Endodermal cell (in vitro differentiated cells): Measurements from ENCODE around the gene PREX1. TPM values are rescaled to one million over a fixed set of nuclear protein-coding genes. Genes with fewer than 3 reads are reported as not detected.

Experiments
- DNase-seq: peaks from one replicate; pipeline ENCODE4 v3.0.0-alpha.2; 2017
- H3K27ac ChIP-seq: 2 replicates; pipeline ENCODE4 v1.5.1; 2013; ENCODE audit warnings: mild to moderate bottlenecking, low read depth, low read length, moderate library complexity
- H3K27me3 ChIP-seq: 2 replicates; pipeline ENCODE4 v1.6.1; 2013; ENCODE audit warnings: mild to moderate bottlenecking, low read length, moderate library complexity; ENCODE audit not compliant: insufficient read depth, control insufficient read depth, poor library complexity, severe bottlenecking
- H3K36me3 ChIP-seq: 2 replicates; pipeline ENCODE4 v1.7.0; 2013; ENCODE audit warnings: mild to moderate bottlenecking, low read length, moderate library complexity; ENCODE audit not compliant: control insufficient read depth, insufficient read depth
- H3K4me1 ChIP-seq: one replicate; pipeline ENCODE4 v1.7.0; 2013; ENCODE audit warnings: low read length; ENCODE audit not compliant: control insufficient read depth, insufficient read depth
- H3K4me3 ChIP-seq: 2 replicates; pipeline ENCODE4 v1.5.1; 2013; ENCODE audit warnings: mild to moderate bottlenecking, low read length, moderate library complexity
- H3K9ac ChIP-seq: 2 replicates; pipeline ENCODE4 v1.6.1; 2013; ENCODE audit warnings: mild to moderate bottlenecking, low read length, moderate library complexity; ENCODE audit not compliant: poor library complexity, severe bottlenecking; ENCODE audit errors: extremely low read depth
- H3K9me3 ChIP-seq: 2 replicates; pipeline ENCODE4 v1.6.1; 2013; ENCODE audit warnings: mild to moderate bottlenecking, low read length, moderate library complexity; ENCODE audit not compliant: control insufficient read depth
- H3K27ac Mint-ChIP-seq: 2 replicates; pipeline ENCODE4 v1.8.0; 2020; ENCODE audit warnings: mixed read lengths
- H3K27me3 Mint-ChIP-seq: 2 replicates; pipeline ENCODE4 v1.8.0; 2021; ENCODE audit warnings: mild to moderate bottlenecking, mixed read lengths; ENCODE audit not compliant: insufficient read depth
- H3K36me3 Mint-ChIP-seq: 2 replicates; pipeline ENCODE4 v1.8.0; 2020; ENCODE audit warnings: low read depth, mixed read lengths
- H3K4me1 Mint-ChIP-seq: 2 replicates; pipeline ENCODE4 v1.8.0; 2020; ENCODE audit warnings: mixed read lengths
- H3K4me3 Mint-ChIP-seq: 2 replicates; pipeline ENCODE4 v1.8.0; 2020; ENCODE audit warnings: mild to moderate bottlenecking, moderate library complexity, mixed read lengths
- H3K9me3 Mint-ChIP-seq: 2 replicates; pipeline ENCODE4 v1.8.0; 2020; ENCODE audit warnings: mild to moderate bottlenecking, mixed read lengths
- WGBS, 2 experiments: methylation state at CpG; one replicate each; pipeline versions ENCODE4 v1.1.5 to v1.1.7; 2013; ENCODE audit warnings: missing lambda C conversion rate in 2 of 2, mixed read lengths in 1 of 2; ENCODE audit not compliant: insufficient coverage in 1 of 2, insufficient read length in 1 of 2; 5-methylcytosine and 5-hydroxymethylcytosine counted together
- total RNA-seq, 2 donors: library from RNA; stranded (reverse); fragmentation: NEBNext Ultra II Directional in 1 of 2; extraction: Animal tissue kit (Norgen Biotek cat#: 25700) in 1 of 2; gene quantifications; 2 replicates in 1 of 2; 3 replicates in 1 of 2; pipeline ENCODE4 v1.2.1, GENCODE V29; 2021
- TF ChIP-seq, protein P1 (sequence below): fragments of 200-600 bp; sonication (generic); conservative IDR thresholded peaks from 2 replicates; pipeline ENCODE4 v1.5.0; 2021; ENCODE audit warnings: antibody characterized with exemption, mild to moderate bottlenecking

Gene PREX1
- total RNA-seq, 2 donors from 2014 or later: 65.3 to 70.5 TPM

DNA sequence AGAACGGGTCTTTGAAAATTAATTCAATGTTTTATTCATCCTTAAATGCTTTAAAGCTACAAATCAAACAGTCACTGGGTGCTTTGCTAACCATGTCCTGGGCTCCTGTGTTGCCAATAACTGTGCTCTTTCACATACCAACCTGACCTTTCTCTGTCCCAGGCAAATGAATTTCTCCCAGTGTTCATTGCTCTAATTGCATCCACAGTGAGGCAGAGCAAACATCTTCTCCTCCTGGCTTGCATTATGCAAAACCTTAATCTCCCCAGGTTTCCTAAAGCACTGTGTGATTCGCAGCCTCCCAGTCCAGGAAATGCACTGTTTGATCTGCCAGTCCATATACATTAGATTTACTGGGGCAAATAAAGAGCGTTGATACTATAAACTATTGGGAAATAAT is 219.0 kb downstream of the PREX1 start:
- peaks cover 31% of the 10 kb centered on the region for H3K4me1 Mint-ChIP-seq
- 63 to 92% methylated on average over 1 to 3 of the region's 3 CpGs for WGBS, 2 experiments
- Histone ChIP-seq H3K4me3 (no peak overlapping the region), H3K4me1 (peaks cover 5% of the 10 kb centered on the region), H3K36me3 (no peaks in the 10 kb centered on the region), H3K9ac (no peak overlapping the region), H3K27me3 (no peaks in the 10 kb centered on the region), H3K27ac (no peak overlapping the region), H3K9me3 (no peaks in the 10 kb centered on the region)
- H3K36me3 Mint-ChIP-seq: no peaks in the 10 kb centered on the region
- no peaks in the 10 kb centered on the region for H3K27me3 Mint-ChIP-seq
- H3K9me3 Mint-ChIP-seq: no peaks in the 10 kb centered on the region
- no peak overlapping the region for H3K4me3 Mint-ChIP-seq
- no peak overlapping the region for H3K27ac Mint-ChIP-seq
- DNase-seq: no peak
- TF ChIP-seq, protein P1, sequence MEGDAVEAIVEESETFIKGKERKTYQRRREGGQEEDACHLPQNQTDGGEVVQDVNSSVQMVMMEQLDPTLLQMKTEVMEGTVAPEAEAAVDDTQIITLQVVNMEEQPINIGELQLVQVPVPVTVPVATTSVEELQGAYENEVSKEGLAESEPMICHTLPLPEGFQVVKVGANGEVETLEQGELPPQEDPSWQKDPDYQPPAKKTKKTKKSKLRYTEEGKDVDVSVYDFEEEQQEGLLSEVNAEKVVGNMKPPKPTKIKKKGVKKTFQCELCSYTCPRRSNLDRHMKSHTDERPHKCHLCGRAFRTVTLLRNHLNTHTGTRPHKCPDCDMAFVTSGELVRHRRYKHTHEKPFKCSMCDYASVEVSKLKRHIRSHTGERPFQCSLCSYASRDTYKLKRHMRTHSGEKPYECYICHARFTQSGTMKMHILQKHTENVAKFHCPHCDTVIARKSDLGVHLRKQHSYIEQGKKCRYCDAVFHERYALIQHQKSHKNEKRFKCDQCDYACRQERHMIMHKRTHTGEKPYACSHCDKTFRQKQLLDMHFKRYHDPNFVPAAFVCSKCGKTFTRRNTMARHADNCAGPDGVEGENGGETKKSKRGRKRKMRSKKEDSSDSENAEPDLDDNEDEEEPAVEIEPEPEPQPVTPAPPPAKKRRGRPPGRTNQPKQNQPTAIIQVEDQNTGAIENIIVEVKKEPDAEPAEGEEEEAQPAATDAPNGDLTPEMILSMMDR: no peak

DNA sequence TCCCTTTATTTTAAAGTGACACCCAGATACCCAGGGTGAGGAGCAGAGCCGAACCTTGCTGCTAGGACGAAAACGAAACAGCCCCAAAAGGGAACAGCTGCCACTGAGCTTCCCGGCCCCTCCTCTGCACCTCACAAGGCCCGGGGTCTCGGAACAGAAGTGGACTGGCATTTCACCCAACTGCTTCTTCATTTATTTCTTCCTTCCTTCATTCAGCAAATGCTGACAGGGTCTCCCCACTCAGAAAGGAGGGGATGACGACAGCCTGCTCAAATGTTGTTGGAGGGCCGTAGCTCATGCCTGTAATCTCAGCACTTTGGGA is 220.3 kb downstream of the PREX1 start:
- H3K4me1 Mint-ChIP-seq: peaks cover 31% of the 10 kb centered on the region
- Histone ChIP-seq H3K4me1 (peaks cover 5% of the 10 kb centered on the region), H3K27ac (no peak overlapping the region), H3K36me3 (no peaks in the 10 kb centered on the region), H3K9me3 (no peaks in the 10 kb centered on the region), H3K9ac (no peak overlapping the region), H3K4me3 (no peak overlapping the region), H3K27me3 (no peaks in the 10 kb centered on the region)
- H3K27me3 Mint-ChIP-seq: no peaks in the 10 kb centered on the region
- H3K9me3 Mint-ChIP-seq: no peaks in the 10 kb centered on the region
- H3K4me3 Mint-ChIP-seq: no peak overlapping the region
- DNase-seq: no peak
- TF ChIP-seq, protein P1: no peak
- H3K36me3 Mint-ChIP-seq: no peaks in the 10 kb centered on the region
- no peak overlapping the region for H3K27ac Mint-ChIP-seq
- WGBS, 2 experiments: 84 to 90% methylated on average over 2 to 8 of the region's 8 CpGs

DNA sequence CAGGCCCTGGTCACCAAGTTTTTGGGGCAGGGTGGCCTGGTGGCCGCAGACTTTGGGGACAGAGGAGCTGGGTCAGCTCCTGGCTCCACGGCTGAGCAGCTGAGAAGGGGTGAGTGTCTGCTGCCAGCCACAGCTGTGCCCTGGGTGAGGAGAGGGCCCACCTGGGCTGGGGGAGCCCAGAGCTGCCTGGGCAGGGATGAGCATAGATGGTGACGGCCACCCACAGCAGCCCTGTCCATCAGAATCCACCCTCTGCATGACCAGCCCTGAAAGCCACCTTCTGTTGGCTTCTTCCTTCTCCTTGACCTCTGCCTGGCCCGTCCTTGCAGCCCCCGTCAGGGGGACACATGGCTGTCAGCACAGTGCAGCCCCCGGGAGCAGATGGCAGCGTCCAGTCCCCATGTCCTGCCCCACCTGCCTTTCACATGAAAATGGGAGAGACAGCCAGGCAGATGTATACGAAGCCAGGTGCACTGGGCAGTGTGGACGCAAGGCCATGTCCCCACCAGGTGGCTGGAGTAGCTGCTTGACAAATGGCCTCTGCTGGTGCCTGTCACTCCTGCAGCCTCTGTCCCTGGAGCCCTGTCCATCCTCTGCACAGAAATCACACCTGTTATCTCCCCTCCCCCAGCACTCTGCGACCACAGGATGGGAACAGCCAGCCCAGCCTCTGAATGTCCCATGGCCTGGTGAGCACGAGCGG is 220.8 kb downstream of the PREX1 start:
- Histone ChIP-seq H3K9me3 (no peaks in the 10 kb centered on the region), H3K4me3 (no peak overlapping the region), H3K27ac (no peak overlapping the region), H3K36me3 (no peaks in the 10 kb centered on the region), H3K4me1 (peaks cover 3% of the 10 kb centered on the region), H3K27me3 (no peaks in the 10 kb centered on the region), H3K9ac (no peak overlapping the region)
- H3K4me1 Mint-ChIP-seq: peaks cover 31% of the 10 kb centered on the region
- no peak for DNase-seq
- H3K9me3 Mint-ChIP-seq: no peaks in the 10 kb centered on the region
- TF ChIP-seq, protein P1: no peak
- H3K4me3 Mint-ChIP-seq: no peak overlapping the region
- no peaks in the 10 kb centered on the region for H3K36me3 Mint-ChIP-seq
- WGBS, 2 experiments: 87 to 93% methylated on average over 5 to 12 of the region's 12 CpGs
- H3K27ac Mint-ChIP-seq: no peak overlapping the region
- no peaks in the 10 kb centered on the region for H3K27me3 Mint-ChIP-seq
